Measurements from ENCODE around the gene CROCC2. TPM values are rescaled to one million over a fixed set of nuclear protein-coding genes. Genes with fewer than 3 reads are reported as not detected.
A peak's percentile ranks its signal among the peaks of the same experiment; 100 is the strongest.

CROCC2 gene
- total and polyA plus RNA-seq, 7 donors, result under 0.01 to 0.09 TPM; not detected in 5

DNA sequence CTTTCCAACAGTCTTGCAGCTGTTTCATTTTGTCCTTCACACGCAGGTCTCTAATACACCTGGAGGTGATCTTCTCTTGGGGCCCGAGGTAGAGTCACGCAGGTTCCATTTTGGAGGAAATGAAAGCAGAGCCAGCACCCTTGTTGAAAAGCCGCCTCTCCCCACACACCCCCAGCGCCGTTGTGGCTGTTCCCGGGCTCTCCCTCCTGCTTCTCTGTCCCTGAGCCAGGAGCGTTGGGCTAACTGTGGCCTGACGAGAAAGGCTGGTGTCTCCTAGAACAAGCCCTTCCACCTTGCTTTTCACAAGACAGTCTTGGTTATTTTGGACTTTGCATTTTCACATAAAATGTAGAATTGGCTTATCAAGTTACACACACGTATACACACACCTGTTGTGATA is 108.6 kb downstream of the CROCC2 start:
- peak; percentile 56 for DNase-seq
- 82 to 88% methylated on average over 10 of the region's 10 CpGs for WGBS, 2 donors
- H3K27ac ChIP-seq, result no peak overlapping the region
- intact Hi-C loops (cut with DNase I), result no loop called here
- TF ChIP-seq EP300 (IDR thresholded peaks at IDR 0.05) (no peak), POLR2A (IDR thresholded peaks at IDR 0.05) (no peak), POLR2AphosphoS5 (IDR thresholded peaks at IDR 0.05) (no peak)
- TF ChIP-seq, protein P1, sequence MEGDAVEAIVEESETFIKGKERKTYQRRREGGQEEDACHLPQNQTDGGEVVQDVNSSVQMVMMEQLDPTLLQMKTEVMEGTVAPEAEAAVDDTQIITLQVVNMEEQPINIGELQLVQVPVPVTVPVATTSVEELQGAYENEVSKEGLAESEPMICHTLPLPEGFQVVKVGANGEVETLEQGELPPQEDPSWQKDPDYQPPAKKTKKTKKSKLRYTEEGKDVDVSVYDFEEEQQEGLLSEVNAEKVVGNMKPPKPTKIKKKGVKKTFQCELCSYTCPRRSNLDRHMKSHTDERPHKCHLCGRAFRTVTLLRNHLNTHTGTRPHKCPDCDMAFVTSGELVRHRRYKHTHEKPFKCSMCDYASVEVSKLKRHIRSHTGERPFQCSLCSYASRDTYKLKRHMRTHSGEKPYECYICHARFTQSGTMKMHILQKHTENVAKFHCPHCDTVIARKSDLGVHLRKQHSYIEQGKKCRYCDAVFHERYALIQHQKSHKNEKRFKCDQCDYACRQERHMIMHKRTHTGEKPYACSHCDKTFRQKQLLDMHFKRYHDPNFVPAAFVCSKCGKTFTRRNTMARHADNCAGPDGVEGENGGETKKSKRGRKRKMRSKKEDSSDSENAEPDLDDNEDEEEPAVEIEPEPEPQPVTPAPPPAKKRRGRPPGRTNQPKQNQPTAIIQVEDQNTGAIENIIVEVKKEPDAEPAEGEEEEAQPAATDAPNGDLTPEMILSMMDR (IDR thresholded peaks at IDR 0.05), result no peak
- H3K4me3 ChIP-seq, result no peak overlapping the region
- no peaks in the 10 kb centered on the region for H3K9me3 ChIP-seq
- no peaks in the 10 kb centered on the region for H3K36me3 ChIP-seq
- H3K27me3 ChIP-seq, result no peaks in the 10 kb centered on the region
- H3K4me1 ChIP-seq, result peaks cover 0 to 11% (median 10%) of the 10 kb centered on the region in 4 donors

DNA sequence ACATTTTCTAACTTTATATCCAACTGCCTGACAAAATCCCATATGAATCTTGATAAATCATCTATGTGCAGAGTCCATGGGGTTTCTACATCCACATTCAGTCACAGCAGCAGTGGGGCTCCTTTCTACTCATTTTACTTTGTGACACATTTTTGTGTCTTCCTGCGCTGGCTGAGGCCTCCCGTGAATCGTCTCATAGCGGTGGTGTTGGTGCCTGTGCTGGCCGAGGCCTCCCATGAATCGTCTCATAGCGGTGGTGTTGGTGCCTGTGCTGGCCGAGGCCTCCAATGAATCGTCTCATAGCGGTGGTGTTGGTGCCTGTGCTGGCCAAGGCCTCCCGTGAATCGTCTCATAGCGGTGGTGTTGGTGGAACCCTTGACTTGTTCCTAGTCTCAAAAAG is 109.3 kb downstream of the CROCC2 start:
- peak; percentile 27 for DNase-seq
- no peaks in the 10 kb centered on the region for H3K27me3 ChIP-seq
- H3K27ac ChIP-seq, result no peak overlapping the region
- peaks cover 0 to 4% (median 3%) of the 10 kb centered on the region in 4 donors for H3K4me1 ChIP-seq
- 94 to 96% methylated on average over 13 of the region's 13 CpGs for WGBS, 2 donors
- intact Hi-C loops (cut with DNase I), result no loop called here
- no peak overlapping the region for H3K4me3 ChIP-seq
- H3K9me3 ChIP-seq, result no peaks in the 10 kb centered on the region
- H3K36me3 ChIP-seq, result no peaks in the 10 kb centered on the region
- TF ChIP-seq EP300 (IDR thresholded peaks at IDR 0.05), result no peak
- TF ChIP-seq POLR2AphosphoS5 (IDR thresholded peaks at IDR 0.05), result no peak
- TF ChIP-seq, protein P1 (IDR thresholded peaks at IDR 0.05), result no peak
- no peak for TF ChIP-seq POLR2A (IDR thresholded peaks at IDR 0.05)

DNA sequence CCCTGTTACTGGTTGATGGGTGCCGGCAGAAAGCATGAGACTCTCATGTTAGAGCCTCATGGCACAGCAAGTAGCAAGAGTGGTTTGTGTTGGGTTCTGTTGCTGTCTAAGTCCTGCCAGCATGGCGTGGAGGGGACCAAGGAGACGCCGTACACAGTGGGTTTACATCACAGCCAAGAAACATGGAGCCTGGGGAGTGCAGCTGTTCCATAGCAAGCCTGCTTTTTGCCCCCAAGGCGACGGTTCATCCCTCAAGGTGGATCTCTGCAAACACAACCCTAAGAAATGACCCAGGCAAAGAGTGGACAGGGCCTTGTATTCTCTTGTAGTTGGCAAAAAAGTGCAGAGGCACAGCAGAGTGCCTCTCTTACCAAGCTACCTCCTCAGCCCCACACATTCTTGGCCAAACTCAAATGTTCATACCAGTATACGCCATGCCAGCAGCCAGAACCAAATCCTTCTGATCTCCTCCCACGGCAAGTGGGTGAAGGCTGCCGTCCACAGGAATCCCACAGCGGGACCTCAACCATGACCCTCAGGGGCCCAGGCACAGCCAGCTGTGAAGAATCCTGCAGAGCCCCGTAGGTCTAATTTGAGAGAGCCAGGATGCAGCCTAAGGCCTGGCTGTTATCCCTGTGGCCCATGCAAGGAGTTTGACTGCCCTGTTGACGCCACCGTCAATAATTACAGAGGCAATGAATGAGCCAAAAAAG is 111.2 kb downstream of the CROCC2 start:
- peak; percentile 38 for DNase-seq
- H3K4me1 ChIP-seq, result no peaks in the 10 kb centered on the region
- H3K27ac ChIP-seq, result no peak overlapping the region
- H3K36me3 ChIP-seq, result no peaks in the 10 kb centered on the region
- TF ChIP-seq POLR2AphosphoS5 (IDR thresholded peaks at IDR 0.05) (no peak), POLR2A (IDR thresholded peaks at IDR 0.05) (no peak), EP300 (IDR thresholded peaks at IDR 0.05) (no peak)
- TF ChIP-seq, protein P1 (IDR thresholded peaks at IDR 0.05), result no peak
- H3K9me3 ChIP-seq, result no peaks in the 10 kb centered on the region
- no peak overlapping the region for H3K4me3 ChIP-seq
- WGBS, 2 donors, result 91 to 95% methylated on average over 13 of the region's 13 CpGs
- intact Hi-C loops (cut with DNase I), result no loop called here
- H3K27me3 ChIP-seq, result no peaks in the 10 kb centered on the region

DNA sequence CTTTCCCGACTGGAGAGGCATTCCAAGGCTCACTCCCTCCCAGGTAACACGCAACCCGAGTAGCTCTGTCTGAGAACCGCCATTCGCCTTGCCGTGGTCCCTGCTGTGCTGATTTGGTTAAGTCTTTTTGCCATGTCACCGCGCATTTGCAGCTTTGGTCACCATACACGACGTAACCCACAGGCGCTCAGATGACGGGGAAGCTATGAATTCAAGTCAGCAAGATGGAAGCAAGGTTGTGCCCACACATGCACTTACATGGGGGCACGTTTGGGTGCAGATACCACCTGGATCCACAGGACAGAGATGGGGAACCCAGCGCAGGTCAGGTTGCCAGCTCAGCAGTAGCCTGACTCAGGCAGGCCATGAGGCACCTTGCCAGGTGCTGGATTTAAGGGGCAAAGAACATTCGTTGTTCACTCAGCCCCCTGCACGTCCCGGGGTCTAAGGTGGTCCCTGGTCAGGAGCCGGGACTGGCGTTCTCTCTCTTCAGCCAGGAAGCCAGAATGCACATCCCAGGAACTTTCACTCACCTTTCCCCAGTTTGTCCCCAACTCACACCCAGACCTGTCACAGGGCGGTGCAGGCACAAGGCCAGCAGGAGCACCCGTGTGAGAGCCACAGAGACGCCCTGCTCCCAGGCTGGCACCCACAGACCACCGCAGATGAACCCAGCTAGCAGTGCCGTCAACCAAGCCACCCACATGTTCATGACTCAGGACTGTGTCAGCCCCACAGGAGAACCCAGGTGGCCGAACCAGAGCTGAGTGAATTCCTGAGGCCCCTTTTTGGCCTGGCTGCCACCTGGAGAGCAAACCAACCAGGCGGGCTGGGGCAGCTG is 112.1 kb downstream of the CROCC2 start:
- no peaks in the 10 kb centered on the region for H3K27me3 ChIP-seq
- H3K36me3 ChIP-seq, result no peaks in the 10 kb centered on the region
- H3K27ac ChIP-seq, result no peak overlapping the region
- H3K4me3 ChIP-seq, result no peak overlapping the region
- TF ChIP-seq POLR2A (IDR thresholded peaks at IDR 0.05) (no peak), POLR2AphosphoS5 (IDR thresholded peaks at IDR 0.05) (no peak), EP300 (IDR thresholded peaks at IDR 0.05) (no peak)
- TF ChIP-seq, protein P1 (IDR thresholded peaks at IDR 0.05), result no peak
- 91 to 92% methylated on average over 26 of the region's 26 CpGs for WGBS, 2 donors
- H3K9me3 ChIP-seq, result no peaks in the 10 kb centered on the region
- H3K4me1 ChIP-seq, result no peaks in the 10 kb centered on the region
- intact Hi-C loops (cut with DNase I), result no loop called here
- peak; percentile 56 for DNase-seq

Data from sigmoid colon (tissue), 7 donors.